Thoracic aorta (tissue), 2 donors: ENCODE measurements around the gene PCCA. TPM values are rescaled to one million over a fixed set of nuclear protein-coding genes. Genes with fewer than 3 reads are reported as not detected.

Source experiments
- ATAC-seq: fragments of 150-250 bp; one replicate; pipeline ENCODE4 v1.8.0; 2017; ENCODE audit warnings: low read depth; ENCODE audit not compliant: insufficient number of reproducible peaks, low FRiP score
- DNase-seq: peaks from one replicate; pipeline ENCODE4 v3.0.0-alpha.2; 2020; ENCODE audit warnings: low spot score
- H3K27ac ChIP-seq, 2 donors: fragments of 200-600 bp; sonication (generic); 1 replicate in 1 of 2; 2 replicates in 1 of 2; pipeline ENCODE4 v1.5.1; 2016; ENCODE audit warnings: mild to moderate bottlenecking in 2 of 2, moderate library complexity in 2 of 2
- H3K27me3 ChIP-seq: fragments of 200-600 bp; sonication (generic); replicated peaks from 2 replicates; pipeline ENCODE4 v1.6.0; 2016; ENCODE audit warnings: mild to moderate bottlenecking; ENCODE audit not compliant: insufficient read depth
- H3K36me3 ChIP-seq: fragments of 200-600 bp; sonication (generic); one replicate; pipeline ENCODE4 v1.5.1; 2016
- H3K4me1 ChIP-seq, 2 donors: fragments of 200-600 bp; sonication (generic); 1 replicate in 1 of 2; 2 replicates in 1 of 2; pipeline versions ENCODE4 v1.5.1 to v1.6.0; 2016; ENCODE audit warnings: low read depth in 2 of 2, mild to moderate bottlenecking in 1 of 2; ENCODE audit not compliant: control insufficient read depth in 1 of 2
- H3K4me3 ChIP-seq: fragments of 200-600 bp; sonication (generic); 2 replicates; pipeline ENCODE4 v1.5.1; 2016; ENCODE audit warnings: mild to moderate bottlenecking
- H3K9me3 ChIP-seq: fragments of 200-600 bp; sonication (generic); 2 replicates; pipeline ENCODE4 v1.5.1; 2016
- total RNA-seq, 2 donors: library from RNA; depleted of rRNA; stranded (reverse); fragments of >200 nt; gene quantifications; one replicate each; pipeline versions ENCODE4 v1.1.0 to v1.2.3, GENCODE V29; 2016
- TF ChIP-seq, protein P1 (sequence below): fragments of 200-600 bp; sonication (generic); IDR thresholded peaks from one replicate; pipeline ENCODE4 v1.5.1; 2019; ENCODE audit warnings: antibody characterized with exemption

Gene PCCA
- total RNA-seq, 2 donors from 2014 or later = 17.2 to 51.6 TPM

DNA sequence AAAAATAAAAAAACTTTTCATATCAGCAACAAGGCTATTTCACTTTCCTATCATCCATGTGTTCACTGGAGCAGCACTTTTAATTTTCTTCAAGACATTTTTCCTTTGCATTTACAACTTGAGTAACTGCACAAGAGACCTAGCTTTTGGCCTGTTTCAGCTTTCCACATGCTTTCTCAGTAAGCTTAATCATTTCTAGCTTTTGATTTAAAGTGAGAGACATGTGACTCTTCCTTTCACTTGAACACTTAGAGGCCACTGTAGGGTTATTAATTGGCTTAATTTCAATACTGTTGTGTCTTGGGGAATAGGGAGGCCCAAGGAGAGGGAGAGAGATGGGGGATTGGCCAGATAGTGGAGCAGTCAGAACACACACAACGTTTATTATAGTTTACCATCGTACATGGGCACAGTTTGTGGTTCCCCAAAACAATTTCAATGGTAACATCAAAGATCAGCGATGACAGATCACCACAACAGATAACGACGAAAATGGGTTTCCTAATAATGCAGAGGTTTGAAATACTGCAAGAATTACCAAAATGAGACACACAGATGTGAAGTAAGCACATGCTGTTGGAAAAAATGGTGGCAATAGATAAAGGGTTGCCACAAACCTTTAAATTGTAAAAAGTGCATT lies 382.1 kb downstream of the PCCA start:
- H3K4me1 ChIP-seq = no peaks in the 10 kb centered on the region
- H3K27me3 ChIP-seq = no peaks in the 10 kb centered on the region
- TF ChIP-seq, protein P1, sequence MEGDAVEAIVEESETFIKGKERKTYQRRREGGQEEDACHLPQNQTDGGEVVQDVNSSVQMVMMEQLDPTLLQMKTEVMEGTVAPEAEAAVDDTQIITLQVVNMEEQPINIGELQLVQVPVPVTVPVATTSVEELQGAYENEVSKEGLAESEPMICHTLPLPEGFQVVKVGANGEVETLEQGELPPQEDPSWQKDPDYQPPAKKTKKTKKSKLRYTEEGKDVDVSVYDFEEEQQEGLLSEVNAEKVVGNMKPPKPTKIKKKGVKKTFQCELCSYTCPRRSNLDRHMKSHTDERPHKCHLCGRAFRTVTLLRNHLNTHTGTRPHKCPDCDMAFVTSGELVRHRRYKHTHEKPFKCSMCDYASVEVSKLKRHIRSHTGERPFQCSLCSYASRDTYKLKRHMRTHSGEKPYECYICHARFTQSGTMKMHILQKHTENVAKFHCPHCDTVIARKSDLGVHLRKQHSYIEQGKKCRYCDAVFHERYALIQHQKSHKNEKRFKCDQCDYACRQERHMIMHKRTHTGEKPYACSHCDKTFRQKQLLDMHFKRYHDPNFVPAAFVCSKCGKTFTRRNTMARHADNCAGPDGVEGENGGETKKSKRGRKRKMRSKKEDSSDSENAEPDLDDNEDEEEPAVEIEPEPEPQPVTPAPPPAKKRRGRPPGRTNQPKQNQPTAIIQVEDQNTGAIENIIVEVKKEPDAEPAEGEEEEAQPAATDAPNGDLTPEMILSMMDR = no peak

DNA sequence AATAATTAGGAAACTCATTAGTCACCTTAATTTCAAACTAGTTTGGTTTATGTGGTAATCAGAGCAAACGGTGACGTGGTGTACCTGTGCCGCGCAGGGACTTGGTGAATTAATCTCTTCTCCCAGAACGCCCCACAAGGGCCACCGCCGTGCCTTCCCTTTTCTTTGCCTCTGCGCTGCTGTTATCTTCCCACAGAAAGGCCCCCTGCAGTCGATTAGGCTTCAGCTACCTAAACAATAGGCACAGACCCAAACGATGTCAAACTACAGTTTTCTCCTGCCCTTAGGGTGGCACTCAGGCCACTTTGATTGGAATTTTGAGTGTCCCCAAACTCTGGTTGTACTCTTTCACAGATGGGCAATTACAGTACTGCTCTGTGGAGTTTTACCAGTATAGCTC lies 384.2 kb downstream of the PCCA start:
- Histone ChIP-seq H3K9me3 (no peaks in the 10 kb centered on the region), H3K27me3 (no peaks in the 10 kb centered on the region), H3K4me1 (no peaks in the 10 kb centered on the region), H3K36me3 (no peaks in the 10 kb centered on the region), H3K27ac (no peak overlapping the region), H3K4me3 (no peak overlapping the region)
- TF ChIP-seq, protein P1 = no peak
- ATAC-seq (no peak), DNase-seq (no peak)

More for the DNA sequence above, 382.1 kb downstream of the PCCA start:
- Histone ChIP-seq H3K36me3 (no peaks in the 10 kb centered on the region), H3K4me3 (no peak overlapping the region), H3K27ac (no peak overlapping the region), H3K9me3 (no peaks in the 10 kb centered on the region)
- ATAC-seq = no peak
- no peak for DNase-seq

DNA sequence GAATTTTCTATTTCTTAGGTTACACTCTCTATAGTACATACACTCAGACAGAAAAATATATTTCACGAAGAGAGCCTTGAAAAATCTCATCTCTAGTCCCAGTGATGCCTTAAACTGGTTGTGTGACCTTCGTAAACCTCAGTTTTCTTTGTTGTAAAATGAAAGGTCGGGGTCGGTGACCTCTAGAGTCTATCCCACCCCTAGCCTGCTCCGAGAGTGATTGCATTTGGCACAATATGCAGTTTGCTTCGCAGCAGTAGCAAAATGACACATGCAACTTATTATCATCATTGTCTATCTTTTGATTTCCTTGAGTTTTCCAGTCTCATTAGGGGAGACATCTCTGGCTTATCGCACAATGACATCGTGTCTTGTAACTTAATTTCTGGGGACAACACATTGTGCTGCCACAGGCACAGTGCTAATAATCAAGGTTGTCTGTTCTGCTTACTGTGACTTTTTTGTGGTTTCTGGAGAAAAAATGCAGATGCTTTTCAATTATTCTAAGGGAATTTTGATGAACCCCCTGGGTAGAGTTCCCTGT lies 384.7 kb downstream of the PCCA start:
- no peak overlapping the region for H3K27ac ChIP-seq
- ATAC-seq = no peak

DNA sequence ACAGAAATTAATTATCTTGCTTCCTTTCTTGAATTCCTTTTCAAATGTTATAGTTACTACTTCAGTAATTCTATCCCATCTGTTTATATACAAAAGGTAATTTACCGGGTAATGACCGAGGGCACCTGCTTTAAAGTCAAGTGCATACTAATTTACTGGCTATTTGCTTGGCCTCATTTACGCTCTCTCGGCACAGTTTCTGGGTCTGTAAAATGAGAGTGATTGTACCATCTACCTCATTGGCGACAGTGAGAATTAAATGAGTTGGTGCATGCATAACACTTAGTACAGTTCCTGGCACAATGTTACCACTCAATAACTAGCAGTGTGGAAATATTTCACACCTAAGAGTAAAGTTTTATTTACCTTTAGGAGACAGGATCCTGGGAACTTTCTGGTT lies 388.1 kb downstream of the PCCA start:
- no peak for ATAC-seq
- Histone ChIP-seq H3K27ac (no peak overlapping the region), H3K27me3 (no peaks in the 10 kb centered on the region), H3K36me3 (no peaks in the 10 kb centered on the region), H3K9me3 (no peaks in the 10 kb centered on the region), H3K4me3 (no peak overlapping the region), H3K4me1 (no peaks in the 10 kb centered on the region)
- TF ChIP-seq, protein P1 = no peak
- no peak for DNase-seq

More for the DNA sequence above, 384.7 kb downstream of the PCCA start:
- DNase-seq = no peak
- Histone ChIP-seq H3K36me3 (no peaks in the 10 kb centered on the region), H3K27me3 (no peaks in the 10 kb centered on the region), H3K4me1 (no peaks in the 10 kb centered on the region), H3K9me3 (no peaks in the 10 kb centered on the region), H3K4me3 (no peak overlapping the region)
- TF ChIP-seq, protein P1 = no peak

DNA sequence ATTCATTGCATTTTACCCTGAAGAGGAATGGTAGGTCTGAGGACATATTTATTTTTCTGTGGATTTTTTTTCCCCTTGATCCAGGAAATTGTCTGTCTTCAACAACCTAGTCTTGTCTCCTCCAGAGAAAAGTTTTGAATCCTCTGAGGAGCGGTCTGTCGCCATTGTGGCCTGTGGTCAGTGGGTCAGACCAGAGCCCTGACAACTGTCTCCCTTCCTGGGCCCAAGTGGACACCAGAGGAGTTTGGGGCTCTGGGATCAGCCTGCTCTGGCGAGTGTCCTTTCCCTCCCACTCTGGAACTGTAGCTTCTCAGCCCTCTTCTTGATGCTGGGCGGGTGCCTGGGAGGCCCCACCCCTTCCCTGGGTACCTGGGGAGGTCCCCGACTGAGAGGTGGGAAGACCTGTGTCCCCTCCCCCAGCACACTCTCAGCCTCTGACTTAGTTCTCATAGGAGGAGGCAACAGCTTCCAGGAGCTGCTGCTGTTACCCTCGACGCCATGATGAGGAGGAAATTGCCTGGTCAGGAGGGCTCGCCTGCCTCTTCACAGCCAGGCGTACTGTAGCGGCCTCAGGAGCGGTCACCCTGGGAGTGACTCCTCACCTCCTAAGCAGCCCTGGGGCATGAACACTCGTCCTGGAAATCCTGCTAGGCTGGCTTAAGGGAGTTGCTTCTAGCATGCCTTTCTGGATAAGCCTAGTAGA lies 389.4 kb downstream of the PCCA start:
- ATAC-seq = no peak
- Histone ChIP-seq H3K36me3 (no peaks in the 10 kb centered on the region), H3K4me1 (no peaks in the 10 kb centered on the region), H3K9me3 (no peaks in the 10 kb centered on the region), H3K4me3 (no peak overlapping the region), H3K27ac (no peak overlapping the region), H3K27me3 (no peaks in the 10 kb centered on the region)
- no peak for DNase-seq
- TF ChIP-seq, protein P1 = no peak
